Endothelial cell of umbilical vein (primary cell): ENCODE data around the gene RNF217. TPM values are rescaled to one million over a fixed set of nuclear protein-coding genes. Genes with fewer than 3 reads are reported as not detected.

Experiments
- BruUV-seq: library from RNA; stranded (reverse); fragments of 400-500 nt; replicated peaks from 2 replicates; lab custom pipeline; 2021; lab: Mats Ljungman, UMichigan
- CTCF ChIA-PET: fragments of 300-600, 350-600 bp; sonication (Branson Sonifier 250); formaldehyde crosslinking; loops from one replicate; lab custom pipeline; 2021; ENCODE audit warnings: antibody characterized with exemption, inconsistent platforms; lab: Charles Lee
- POLR2A ChIA-PET: fragments of 300-600, 350-600 bp; sonication (Branson Sonifier 250); formaldehyde crosslinking; loops from one replicate; lab custom pipeline; 2021; ENCODE audit warnings: antibody characterized with exemption, inconsistent platforms; lab: Charles Lee
- DNase-seq: peaks from one replicate; pipeline ENCODE4 v3.0.0-alpha.2; 2011; ENCODE audit warnings: low read depth, low spot score
- FAIRE-seq: peaks from 2 replicates; lab custom pipeline; 2011; peaks lifted over from hg19 to GRCh38; lab: Jason Lieb, UNC
- H2AFZ ChIP-seq: 2 replicates; pipeline ENCODE4 v1.6.0; 2012; ENCODE audit warnings: low read depth, low read length, control low read depth, inconsistent platforms
- H3K27ac ChIP-seq: 2 replicates; pipeline ENCODE4 v1.5.1; 2011; ENCODE audit warnings: low read depth, mild to moderate bottlenecking, control low read depth, low read length, moderate library complexity; ENCODE audit not compliant: insufficient read depth
- H3K27me3 ChIP-seq, 2 experiments: 2 replicates each; pipeline versions ENCODE4 v1.6.0 to v1.6.1; 2011; ENCODE audit warnings: low read length in 2 of 2, mixed read lengths in 1 of 2; ENCODE audit not compliant: control insufficient read depth in 2 of 2, insufficient read depth in 2 of 2
- H3K36me3 ChIP-seq, 2 experiments: 2 replicates in 1 of 2; 3 replicates in 1 of 2; pipeline ENCODE4 v1.5.1; 2011; ENCODE audit warnings: low read length in 2 of 2, mild to moderate bottlenecking in 1 of 2, moderate library complexity in 1 of 2; ENCODE audit not compliant: control insufficient read depth in 2 of 2, insufficient read depth in 2 of 2; ENCODE audit errors: extremely low read depth in 1 of 2
- H3K4me1 ChIP-seq: 3 replicates; pipeline ENCODE4 v1.5.1; 2011; ENCODE audit warnings: mild to moderate bottlenecking, low read length; ENCODE audit not compliant: control insufficient read depth, insufficient read depth; ENCODE audit errors: extremely low read depth
- H3K4me2 ChIP-seq: 2 replicates; pipeline ENCODE4 v1.6.1; 2011; ENCODE audit warnings: low read length, control low read depth, mixed read lengths; ENCODE audit not compliant: insufficient read depth
- H3K4me3 ChIP-seq, 3 experiments: fragments of 200-600 bp in 1 of 3; sonication (generic), shearing (Covaris generic) in 1 of 3; replicated peaks in 1 of 3; 2 replicates each; pipeline ENCODE4 v1.5.1; 2011 to 2016; ENCODE audit warnings: control low read depth in 3 of 3, low read length in 3 of 3, mild to moderate bottlenecking in 2 of 3, inconsistent platforms in 1 of 3, low read depth in 1 of 3, moderate library complexity in 1 of 3; ENCODE audit not compliant: insufficient read depth in 1 of 3
- H3K79me2 ChIP-seq: 2 replicates; pipeline ENCODE4 v1.6.0; 2012; ENCODE audit warnings: low read length, inconsistent platforms; ENCODE audit not compliant: control insufficient read depth, insufficient read depth
- H3K9ac ChIP-seq: replicated peaks from 2 replicates; pipeline ENCODE3; 2011; ENCODE audit warnings: low read length, control low read depth; ENCODE audit not compliant: insufficient read depth; ENCODE audit errors: extremely low read depth
- H3K9me1 ChIP-seq: replicated peaks from 3 replicates; pipeline ENCODE4 v1.6.0; 2011; ENCODE audit warnings: mild to moderate bottlenecking, low read length; ENCODE audit not compliant: control insufficient read depth, insufficient read depth; ENCODE audit errors: extremely low read depth
- H3K9me3 ChIP-seq: replicated peaks from 2 replicates; pipeline ENCODE4 v1.5.1; 2012; ENCODE audit warnings: low read length, inconsistent platforms; ENCODE audit not compliant: control insufficient read depth, insufficient read depth
- H4K20me1 ChIP-seq: replicated peaks from 2 replicates; pipeline ENCODE3; 2011; ENCODE audit warnings: mild to moderate bottlenecking, low read length; ENCODE audit not compliant: control insufficient read depth, insufficient read depth; ENCODE audit errors: extremely low read depth
- CTCF ChIP-seq, 2 donors: IDR thresholded peaks; 1 replicate in 1 of 2; 2 replicates in 1 of 2; pipeline ENCODE4 v1.5.1; 2011; ENCODE audit warnings: low read length in 2 of 2, mild to moderate bottlenecking in 2 of 2, moderate library complexity in 2 of 2, control low read depth in 1 of 2, inconsistent platforms in 1 of 2, low read depth in 1 of 2; ENCODE audit not compliant: insufficient read depth in 1 of 2; ENCODE audit errors: extremely low read depth in 1 of 2
- EZH2 ChIP-seq: IDR thresholded peaks from 2 replicates; pipeline ENCODE4 v1.6.1; 2012; ENCODE audit warnings: borderline replicate concordance, low read depth, mild to moderate bottlenecking, moderate library complexity, low read length, inconsistent platforms; ENCODE audit not compliant: severe bottlenecking
- FOS ChIP-seq: IDR thresholded peaks from 2 replicates; pipeline ENCODE4 v1.6.1; 2011; ENCODE audit warnings: mild to moderate bottlenecking, low read length, moderate library complexity, borderline replicate concordance; ENCODE audit not compliant: insufficient read depth
- GATA2 ChIP-seq: IDR thresholded peaks from 2 replicates; pipeline ENCODE4 v1.7.0; 2011; ENCODE audit warnings: low read depth, mild to moderate bottlenecking, moderate library complexity, mixed read lengths, low read length; ENCODE audit not compliant: insufficient read length, insufficient read depth
- JUN ChIP-seq: IDR thresholded peaks from 2 replicates; pipeline ENCODE4 v1.6.1; 2011; ENCODE audit warnings: borderline replicate concordance, low read depth; ENCODE audit not compliant: insufficient read length, insufficient read depth
- MAX ChIP-seq: IDR thresholded peaks from 2 replicates; pipeline ENCODE4 v1.6.1; 2011; ENCODE audit not compliant: insufficient read depth, insufficient read length
- MYC ChIP-seq: IDR thresholded peaks from one replicate; pipeline ENCODE4 v1.6.1; 2011; ENCODE audit warnings: mild to moderate bottlenecking, low read depth, low read length
- POLR2A ChIP-seq: IDR thresholded peaks from 2 replicates; pipeline ENCODE4 v1.6.1; 2012; ENCODE audit warnings: low read depth, mild to moderate bottlenecking, control low read depth, low read length
- POLR2AphosphoS5 ChIP-seq: IDR thresholded peaks from 2 replicates; pipeline ENCODE4 v1.6.1; 2012; ENCODE audit warnings: low read depth, mild to moderate bottlenecking, control low read depth, low read length, moderate library complexity; ENCODE audit not compliant: insufficient read depth
- dilution Hi-C: fragments of 300-500 bp; cut with MboI; formaldehyde crosslinking; loops from one replicate; pipeline ENCODE4 v1.15.0; 2019; ENCODE audit warnings: low sequenced_read_pairs; ENCODE audit not compliant: extremely low pct_ligation_motif_present
- intact Hi-C: fragments of 100-400 bp; cut with micrococcal nuclease; formaldehyde crosslinking; loops from one replicate; pipeline ENCODE4 v1.10.0; 2022
- polyA plus RNA-seq, 4 experiments: library from polyadenylated mRNA; depleted of rRNA in 3 of 4; stranded (reverse) in 3 of 4; unstranded in 1 of 4; fragments of >200 nt; gene quantifications; 2 replicates each; pipeline versions ENCODE4 v1.2.1 to v1.2.3, GENCODE V29; 2011 to 2012; ENCODE audit warnings: missing spikeins in 1 of 4
- total RNA-seq: library from RNA; stranded (reverse); gene quantifications from 2 replicates; pipeline ENCODE4 v1.2.3, GENCODE V29; 2021

RNF217 gene
- total and polyA plus RNA-seq, 2 donors (not counting 3 experiments of a cell fraction or from before 2014, with no cell fraction given), result 8.8 to 32.5 TPM

- DNase-seq (no peak), FAIRE-seq (no peak)
- intact Hi-C loops, result no loop called here
- no peaks in the 10 kb centered on the region for H4K20me1 ChIP-seq
- no peak overlapping the region for H3K9ac ChIP-seq
- H3K9me1 ChIP-seq, result no peaks in the 10 kb centered on the region
- H3K9me3 ChIP-seq, result no peaks in the 10 kb centered on the region
- H3K27me3 ChIP-seq, result no peaks in the 10 kb centered on the region
- no peak overlapping the region for H2AFZ ChIP-seq
- no peaks in the 10 kb centered on the region for H3K4me1 ChIP-seq
- no peak overlapping the region for H3K4me3 ChIP-seq
- ChIA-PET CTCF (no interaction called here), POLR2A (no interaction called here)
- no peak overlapping the region for H3K27ac ChIP-seq
- no peaks in the 10 kb centered on the region for H3K36me3 ChIP-seq
- H3K4me2 ChIP-seq, result no peak overlapping the region
- TF ChIP-seq POLR2A (no peak), GATA2 (no peak), FOS (no peak), MAX (no peak), EZH2 (no peak), POLR2AphosphoS5 (no peak), CTCF (IDR thresholded peaks at IDR 0.05; ENCODE audit: extremely low read depth in 1 of 2, insufficient read depth in 1 of 2, low read depth in 1 of 2, low read length in 2 of 2) (no peak), MYC (no peak), JUN (no peak)
- no TSS peak for BruUV-seq
- H3K79me2 ChIP-seq, result no peaks in the 10 kb centered on the region
- dilution Hi-C loops, result no loop called here
Measured at GRCh38 chr6:124928851-124929250, 33.4 kb upstream of the RNF217 start.
